RKO (cell line): Measurements from ENCODE around the gene LYVE1.

Experiments used
- DNase-seq: peaks from one replicate; pipeline ENCODE4 v3.0.0-alpha.2; 2016; ENCODE audit warnings: low spot score

LYVE1 gene

GRCh38 chr11:10522276-10522675 is 46.2 kb downstream of the LYVE1 start:
- DNase-seq: no peak

GRCh38 chr11:10520562-10520961 is 47.9 kb downstream of the LYVE1 start:
- no peak for DNase-seq

GRCh38 chr11:10519630-10520029 is 48.8 kb downstream of the LYVE1 start:
- DNase-seq: peak; percentile 11

GRCh38 chr11:10518891-10519290 is 49.6 kb downstream of the LYVE1 start:
- DNase-seq: no peak

GRCh38 chr11:10518123-10518522 is 50.3 kb downstream of the LYVE1 start:
- DNase-seq: no peak

GRCh38 chr11:10515418-10515817 is 53.0 kb downstream of the LYVE1 start:
- DNase-seq: no peak

GRCh38 chr11:10514709-10515108 is 53.8 kb downstream of the LYVE1 start:
- no peak for DNase-seq

GRCh38 chr11:10514202-10514601 is 54.3 kb downstream of the LYVE1 start:
- peak; percentile 54 for DNase-seq

- DNase-seq: no peak
Observed at GRCh38 chr11:10511181-10511621, 57.3 kb downstream of the LYVE1 start.
